GM12874 (cell line): Measurements from ENCODE around the gene ORM1.
A peak's percentile ranks its signal among the peaks of the same experiment; 100 is the strongest.

Source experiments
- CTCF ChIP-seq: IDR thresholded peaks from 2 replicates; pipeline ENCODE4 v1.5.1; 2011; ENCODE audit warnings: low read depth, mild to moderate bottlenecking, control low read depth, low read length, moderate library complexity; ENCODE audit not compliant: insufficient read depth

The ORM1 gene

GRCh38 chr9:114339130-114339908 lies 16.4 kb downstream of the ORM1 start:
- TF ChIP-seq CTCF, result peak; percentile 93

GRCh38 chr9:114341152-114341830 lies 18.4 kb downstream of the ORM1 start:
- no peak for TF ChIP-seq CTCF

DNA sequence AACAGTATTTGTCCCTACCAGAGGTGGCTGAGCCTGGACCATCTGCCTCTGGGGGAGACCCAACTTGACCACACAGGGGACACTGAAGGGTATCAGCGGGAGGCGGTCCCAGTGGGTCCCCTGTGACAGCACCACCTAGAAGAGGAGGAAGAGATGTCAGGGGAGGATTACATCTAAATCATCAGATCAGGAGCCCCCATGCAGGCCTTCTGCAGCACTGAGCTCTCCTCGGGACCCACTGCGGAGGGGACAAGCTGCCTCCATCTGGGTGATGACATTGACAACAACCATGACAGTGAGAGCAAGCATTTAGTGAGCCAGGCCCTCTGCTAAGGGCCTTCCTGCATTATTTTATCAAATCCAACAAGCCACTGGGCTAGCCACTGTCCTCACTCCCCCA lies 19.1 kb downstream of the ORM1 start:
- TF ChIP-seq CTCF, result no peak

- no peak for TF ChIP-seq CTCF
These were observed 20.0 kb downstream of the ORM1 start for GRCh38 chr9:114342755-114343440.

DNA sequence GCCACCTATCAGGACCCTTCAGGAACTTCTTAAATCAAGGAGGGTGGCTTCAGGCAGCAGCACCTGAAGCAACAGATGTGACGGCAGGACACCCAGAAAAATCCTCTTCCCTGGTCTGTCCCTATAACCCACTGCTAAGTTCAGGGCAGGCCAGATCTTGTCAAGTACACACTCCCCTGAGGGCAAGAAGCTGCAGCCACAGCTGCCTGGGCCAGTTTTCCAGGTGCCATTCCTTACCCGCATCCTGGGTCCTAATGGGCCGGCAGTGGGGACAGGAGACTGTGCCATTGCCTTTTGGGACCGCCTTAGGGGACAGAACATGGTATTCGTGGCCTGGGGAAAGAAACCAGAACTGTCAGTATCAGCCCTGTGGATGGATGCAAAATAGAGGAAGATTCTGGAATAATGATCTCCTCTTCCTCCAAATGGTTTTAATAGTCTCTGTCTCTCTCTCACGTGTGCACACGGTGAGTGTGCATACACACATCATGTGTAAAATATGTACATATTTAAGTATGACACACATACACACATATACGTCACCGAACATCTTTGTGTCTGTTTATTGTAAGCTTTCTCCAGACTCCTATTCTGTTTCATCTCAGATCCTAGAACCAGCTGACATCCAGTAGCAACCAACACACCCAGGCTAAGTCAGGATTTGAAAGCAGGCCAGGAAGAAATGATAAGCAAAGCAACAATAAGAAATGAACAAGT lies 20.7 kb downstream of the ORM1 start:
- TF ChIP-seq CTCF, result no peak

DNA sequence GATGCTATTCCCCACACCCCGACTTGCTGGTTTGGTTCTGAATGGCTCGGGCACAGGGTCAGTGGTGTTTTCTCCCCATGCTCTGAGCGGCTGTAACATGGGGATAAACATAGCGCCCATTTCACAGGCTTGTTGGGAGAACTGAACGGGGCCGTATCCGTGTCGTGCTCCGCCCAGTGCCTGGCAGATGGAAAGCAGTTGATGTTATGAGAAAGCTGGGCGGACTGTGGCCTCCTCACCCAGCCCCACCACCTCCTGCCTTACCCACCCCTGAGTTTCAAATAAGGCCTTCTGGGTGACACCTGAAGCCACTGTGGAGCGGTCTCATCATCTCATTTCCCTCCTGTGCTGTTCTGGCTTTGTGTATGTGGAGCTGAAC lies 21.3 kb downstream of the ORM1 start:
- TF ChIP-seq CTCF, result no peak

DNA sequence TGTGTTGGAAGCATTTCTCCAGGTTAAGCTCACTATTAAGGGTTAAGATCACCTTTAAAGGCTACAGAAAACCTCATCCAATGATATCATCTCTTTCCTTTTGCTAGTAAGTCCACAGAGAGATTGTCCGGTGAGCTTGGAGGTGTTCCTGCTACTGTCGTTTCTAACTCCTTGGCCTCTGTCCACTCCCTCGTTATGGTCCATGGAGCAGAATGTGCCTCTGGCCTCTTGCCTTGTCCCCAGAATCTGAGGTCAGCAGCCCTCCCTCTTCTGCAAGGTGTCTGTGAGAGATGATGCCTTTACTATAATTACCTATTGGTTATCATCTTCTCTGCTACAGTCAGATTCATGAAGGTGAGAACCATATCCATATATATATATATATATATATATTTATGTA lies 21.8 kb downstream of the ORM1 start:
- TF ChIP-seq CTCF, result no peak
